Esophagus muscularis mucosa (tissue), 3 donors: ENCODE results near the gene TGFBR1.

Source experiments
- CTCF ChIP-seq, 3 experiments: fragments of 200-600 bp in 2 of 3; fragments of 450-650 bp in 1 of 3; sonication (generic) in 2 of 3; IDR thresholded peaks; one replicate each; pipeline ENCODE4 v1.5.1; 2017 to 2019; ENCODE audit warnings: antibody characterized with exemption in 3 of 3, mild to moderate bottlenecking in 2 of 3, moderate library complexity in 1 of 3
- POLR2A ChIP-seq: fragments of 450-650 bp; IDR thresholded peaks from one replicate; pipeline ENCODE4 v1.6.1; 2017; ENCODE audit warnings: antibody characterized with exemption, moderate library complexity, mild to moderate bottlenecking, low read depth
- POLR2AphosphoS5 ChIP-seq, 2 donors: sonication (generic); formaldehyde crosslinking; IDR thresholded peaks; one replicate each; pipeline ENCODE4 v1.6.1; 2017; ENCODE audit warnings: antibody characterized with exemption in 2 of 2

- TF ChIP-seq CTCF (IDR thresholded peaks at IDR 0.05) (no peak), POLR2AphosphoS5 (IDR thresholded peaks at IDR 0.05) (no peak), POLR2A (no peak)
Measured at GRCh38 chr9:99114846-99115500, 10.1 kb downstream of the TGFBR1 start.
